Measurements from ENCODE around the gene KCNK15.
"Not testable (repeated sequence)": the region's sequence is repeated elsewhere in the genome, so short reads cannot be mapped to it uniquely, and the experiment has no call there.

Gene KCNK15

DNA sequence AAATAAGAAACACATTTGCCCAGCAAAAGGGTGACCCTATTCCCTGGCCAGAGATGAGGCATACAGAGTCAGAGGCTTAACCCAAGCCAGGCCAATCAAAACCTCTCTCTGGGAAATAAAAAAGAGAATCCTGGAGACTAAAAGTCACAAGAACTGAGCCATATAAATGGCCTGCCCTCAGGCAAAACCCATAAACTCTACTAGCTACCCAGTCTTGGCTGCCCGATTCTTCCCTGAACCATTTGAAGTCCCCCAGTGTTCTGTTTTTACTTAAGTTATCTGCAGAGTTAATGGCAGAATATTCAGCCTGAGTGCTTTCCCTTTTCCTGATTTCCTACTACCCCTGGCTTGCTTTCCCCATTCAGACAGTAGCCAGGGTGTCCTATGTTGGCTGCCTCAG is 13.9 kb downstream of the KCNK15 start:
- no peak for DNase-seq

DNA sequence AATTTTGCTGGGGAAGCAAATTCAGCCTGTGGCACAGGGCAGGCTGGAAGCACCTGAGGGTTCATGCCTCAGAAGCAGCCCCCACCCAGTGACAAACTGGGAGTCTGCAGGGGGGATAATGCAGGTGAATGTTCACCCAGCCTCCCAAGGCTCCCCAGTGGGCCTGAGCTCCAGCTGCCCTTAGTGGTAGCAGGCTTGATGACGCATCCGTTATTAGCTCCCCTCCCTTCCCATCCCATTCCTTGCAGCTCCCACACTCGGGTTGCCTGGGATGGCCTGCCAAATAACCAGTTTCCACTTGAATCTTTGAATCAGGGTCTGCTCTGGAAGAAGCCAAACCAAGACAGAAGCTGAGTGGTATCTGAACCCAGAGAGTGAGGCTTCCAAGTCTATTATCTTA is 15.8 kb downstream of the KCNK15 start:
- no peak for DNase-seq

DNA sequence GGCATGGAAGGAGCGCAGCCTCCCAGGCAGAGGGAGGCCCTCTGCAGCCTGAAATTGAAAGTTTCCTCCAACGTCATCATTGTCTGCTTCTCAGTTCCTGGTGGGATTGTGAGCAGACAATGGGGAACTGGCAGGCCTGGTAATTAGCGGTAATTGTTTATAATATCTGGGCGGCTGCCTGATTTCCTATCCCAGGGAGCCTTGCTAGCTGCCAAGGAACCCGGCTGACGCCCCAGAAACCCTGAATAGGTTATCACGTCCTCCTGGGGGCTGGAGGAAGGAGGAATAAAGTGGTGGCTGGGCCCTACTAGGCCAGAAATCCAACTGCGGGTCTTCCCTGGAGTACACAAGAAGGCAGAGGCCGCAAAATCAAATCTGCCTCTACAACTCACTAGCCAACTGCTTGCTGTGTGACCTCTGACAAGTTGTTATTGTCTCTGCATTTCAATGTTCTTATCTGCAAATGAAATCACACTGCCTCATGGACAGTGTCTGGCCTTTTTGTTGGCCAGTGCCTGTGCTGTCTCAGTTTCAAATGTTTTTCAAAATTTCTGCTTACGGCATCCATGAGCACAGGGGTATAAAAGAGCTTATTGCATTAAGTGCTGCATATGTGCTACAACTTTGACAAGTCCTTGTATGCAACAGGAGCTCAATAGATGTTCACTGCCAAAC is 16.9 kb downstream of the KCNK15 start:
- DNase-seq, result no peak

DNA sequence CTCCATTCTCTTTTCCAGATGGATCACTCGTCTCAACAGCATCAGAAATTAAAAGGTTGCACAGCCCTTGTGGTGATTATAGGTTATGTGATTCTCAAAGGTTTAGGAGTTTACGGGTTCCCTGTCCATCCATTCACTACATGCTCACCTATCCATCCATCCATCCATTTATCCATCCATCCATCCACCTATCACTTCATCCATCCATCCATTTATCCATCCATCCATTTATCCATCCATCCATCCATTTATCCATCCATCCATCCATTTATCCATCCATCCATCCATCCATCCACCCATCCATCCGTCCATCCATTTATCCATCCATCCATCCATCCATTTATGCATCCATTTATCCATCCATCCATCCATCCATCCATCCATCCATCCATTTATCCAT is 18.1 kb downstream of the KCNK15 start:
- DNase-seq, result not testable (repeated sequence)

DNA sequence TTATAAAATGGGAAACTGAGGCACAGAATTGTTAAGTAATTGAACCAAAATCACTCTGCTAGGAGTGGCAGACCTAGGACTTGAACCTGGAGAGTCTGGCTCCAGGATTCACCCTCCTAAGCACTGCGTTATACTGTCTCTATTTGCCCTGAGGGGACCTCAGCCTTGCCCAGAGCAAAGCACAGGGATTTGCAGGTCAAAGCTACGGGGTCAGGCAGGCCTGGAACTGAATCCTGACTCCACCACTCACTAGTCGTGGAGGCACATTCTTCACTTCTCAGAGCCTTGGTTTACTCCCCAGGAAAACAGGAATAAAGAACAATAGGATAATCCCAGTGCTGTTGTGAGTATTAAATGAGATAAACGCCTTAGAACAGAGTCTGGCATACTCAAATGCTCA is 19.4 kb downstream of the KCNK15 start:
- no peak for DNase-seq

DNA sequence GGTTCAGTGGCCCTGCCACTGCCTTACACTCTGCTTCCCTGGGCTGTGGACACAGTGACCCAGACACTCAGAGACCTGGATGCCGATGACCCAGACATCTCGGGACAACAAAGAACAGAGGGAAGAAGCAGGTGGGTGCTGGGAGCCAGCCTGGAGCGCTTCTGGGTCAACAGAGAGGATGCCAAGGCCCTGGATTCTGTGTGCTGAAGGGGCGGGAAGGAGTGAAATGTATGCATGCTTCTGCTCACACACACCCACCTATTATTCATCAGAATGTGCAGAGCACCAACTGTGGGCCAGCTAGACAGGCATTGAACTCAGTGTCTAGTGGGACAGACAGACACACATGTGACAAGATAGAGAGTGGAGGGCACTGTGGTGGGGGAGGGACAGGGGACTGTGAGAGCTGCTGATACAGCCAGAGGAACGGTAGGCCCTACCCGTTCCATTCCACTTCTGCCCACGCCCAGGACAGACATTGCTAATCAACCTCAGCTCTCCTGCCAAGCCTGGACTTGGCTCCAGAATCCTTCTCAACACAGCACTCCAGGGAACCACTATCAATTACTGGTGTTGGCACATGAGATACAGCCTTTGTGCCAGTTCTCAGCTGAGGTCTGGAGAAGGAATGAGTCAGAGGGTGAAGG is 20.2 kb downstream of the KCNK15 start:
- no peak for DNase-seq

DNA sequence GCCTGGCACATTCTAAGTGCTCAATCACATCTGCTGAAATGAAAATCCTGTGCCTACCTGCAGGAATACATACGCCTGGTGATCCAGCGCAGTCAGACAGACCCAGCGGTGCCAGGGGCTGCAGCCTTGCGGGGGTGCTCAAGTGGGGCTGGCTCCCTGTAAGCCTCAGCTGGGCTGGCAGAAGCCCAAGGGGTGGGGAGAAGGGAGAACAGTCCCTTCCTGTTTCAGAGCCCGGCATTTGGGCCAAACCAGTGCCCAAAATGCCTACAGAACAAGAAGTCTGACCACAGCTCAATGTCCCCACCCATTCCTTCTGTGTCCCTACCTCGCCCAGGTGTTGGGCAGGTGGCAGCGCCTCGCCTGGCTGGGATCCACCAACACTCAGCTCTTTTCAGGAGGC is 22.6 kb downstream of the KCNK15 start:
- DNase-seq, result no peak

DNA sequence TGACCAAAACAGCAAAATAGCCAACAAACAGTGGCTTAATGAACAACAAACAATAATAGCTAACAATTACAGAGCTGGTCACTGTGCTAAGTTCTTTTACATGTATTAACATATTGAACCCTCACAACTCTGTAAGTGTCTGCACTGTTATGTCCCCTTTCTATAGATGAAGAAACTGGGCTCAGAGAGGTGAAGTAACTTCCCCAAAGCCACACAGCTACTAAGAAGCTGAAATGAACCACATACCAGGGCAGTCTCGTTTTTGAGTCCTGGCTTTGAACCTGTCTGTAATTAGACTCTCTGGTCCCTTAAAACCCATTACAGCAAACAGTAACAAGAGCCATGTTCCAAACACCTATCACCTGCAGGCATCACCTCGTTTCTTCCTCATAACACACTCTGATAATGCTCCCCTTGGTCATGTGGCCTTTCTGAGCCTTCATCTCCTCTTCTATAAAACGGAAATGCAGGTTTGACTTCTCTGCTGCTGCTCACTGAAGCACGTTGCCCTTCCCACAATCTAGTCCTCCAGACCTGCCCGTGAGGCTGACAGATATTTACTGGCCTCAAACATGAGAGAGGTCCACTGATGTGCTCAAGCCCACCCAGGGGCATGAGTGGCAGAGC is 23.3 kb downstream of the KCNK15 start:
- no peak for DNase-seq

DNA sequence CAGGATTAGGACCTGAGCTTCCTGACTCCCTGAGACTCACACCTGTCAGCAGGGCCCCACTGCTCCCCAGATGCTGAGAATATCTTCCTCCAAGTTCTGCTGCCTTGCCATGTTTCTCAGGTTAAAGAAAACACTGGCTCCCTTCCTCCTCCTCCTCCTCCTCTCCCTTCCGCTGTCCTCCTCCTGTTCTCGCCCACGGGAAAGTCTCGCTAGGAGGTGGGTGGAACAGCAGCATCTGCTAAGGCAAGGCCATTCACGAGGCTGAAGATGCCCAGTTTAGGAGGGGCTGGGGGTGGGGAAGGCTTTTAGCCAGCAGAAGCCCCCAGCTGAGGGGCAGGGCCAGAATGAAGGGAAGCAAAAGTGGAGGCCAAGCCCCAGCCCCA is 23.8 kb downstream of the KCNK15 start:
- no peak for DNase-seq

DNA sequence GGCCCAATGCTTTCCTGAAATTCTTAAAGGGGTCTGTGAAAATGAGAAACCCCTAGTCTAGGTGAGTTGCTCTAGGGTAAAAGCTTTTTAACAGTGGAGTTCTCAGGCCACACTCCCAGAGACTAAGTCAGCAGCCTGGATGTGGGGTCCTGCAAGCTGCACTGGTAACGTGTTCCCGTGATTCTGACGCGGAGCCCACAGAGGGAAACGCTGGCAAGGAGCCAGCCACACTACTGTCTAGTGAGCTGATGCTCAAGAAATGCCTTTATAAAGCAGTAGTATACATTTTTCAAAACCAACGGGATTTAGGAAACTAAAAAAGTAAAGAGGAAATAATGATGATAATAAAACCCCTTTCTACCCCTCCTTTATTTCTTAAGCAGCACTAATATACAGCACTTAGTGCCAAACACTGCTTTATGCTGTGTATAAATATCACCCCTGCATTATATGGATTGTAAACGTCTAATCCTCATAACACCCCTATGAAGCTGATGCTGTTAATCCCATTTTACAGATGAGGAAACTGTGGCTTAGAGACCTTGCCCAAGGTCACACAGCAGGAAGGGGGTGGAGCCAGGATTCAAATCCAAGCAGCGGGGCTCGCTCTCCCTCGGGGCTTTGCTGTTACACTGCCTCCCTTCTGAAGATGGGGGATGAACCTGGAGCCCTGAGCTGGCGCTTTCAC is 25.0 kb downstream of the KCNK15 start:
- DNase-seq, result no peak

DNA sequence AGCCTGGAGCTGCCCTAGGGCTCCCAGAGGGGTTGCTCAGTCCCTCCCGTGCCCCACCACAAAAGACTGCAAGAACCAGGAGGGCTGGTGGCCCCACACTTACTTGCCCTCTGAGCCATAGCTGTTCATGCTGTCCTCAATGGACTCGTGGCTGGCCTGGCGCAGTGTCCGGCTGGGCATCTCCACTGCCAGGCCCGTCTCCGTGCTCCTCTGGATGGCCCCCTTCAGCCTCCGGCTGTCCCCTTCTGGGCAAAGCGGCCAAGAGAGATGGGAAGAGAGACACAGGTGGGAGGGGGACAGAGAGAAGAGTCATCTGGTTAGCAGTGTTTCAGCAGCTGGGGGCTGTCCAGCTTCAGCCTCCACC is 25.5 kb downstream of the KCNK15 start:
- DNase-seq, result no peak

DNA sequence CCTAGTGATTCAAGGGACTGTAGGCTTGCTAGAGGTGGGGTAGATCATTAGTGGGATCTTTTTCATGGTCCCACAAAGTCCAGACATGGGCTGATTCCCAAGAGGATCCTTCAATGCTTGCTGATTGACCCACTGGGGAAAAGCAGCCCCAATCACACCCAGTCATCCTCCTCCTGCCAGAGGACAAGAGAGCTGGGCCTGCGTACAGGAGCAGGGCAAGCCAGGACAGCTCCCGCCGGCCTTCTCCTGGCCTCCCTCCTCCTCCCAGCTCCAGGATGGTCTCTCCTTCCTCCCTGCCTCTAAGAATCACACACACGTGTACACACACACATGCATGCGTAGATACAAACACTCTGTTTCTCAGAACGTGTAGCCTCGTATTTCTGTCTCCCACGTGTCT is 27.0 kb downstream of the KCNK15 start:
- no peak for DNase-seq

DNA sequence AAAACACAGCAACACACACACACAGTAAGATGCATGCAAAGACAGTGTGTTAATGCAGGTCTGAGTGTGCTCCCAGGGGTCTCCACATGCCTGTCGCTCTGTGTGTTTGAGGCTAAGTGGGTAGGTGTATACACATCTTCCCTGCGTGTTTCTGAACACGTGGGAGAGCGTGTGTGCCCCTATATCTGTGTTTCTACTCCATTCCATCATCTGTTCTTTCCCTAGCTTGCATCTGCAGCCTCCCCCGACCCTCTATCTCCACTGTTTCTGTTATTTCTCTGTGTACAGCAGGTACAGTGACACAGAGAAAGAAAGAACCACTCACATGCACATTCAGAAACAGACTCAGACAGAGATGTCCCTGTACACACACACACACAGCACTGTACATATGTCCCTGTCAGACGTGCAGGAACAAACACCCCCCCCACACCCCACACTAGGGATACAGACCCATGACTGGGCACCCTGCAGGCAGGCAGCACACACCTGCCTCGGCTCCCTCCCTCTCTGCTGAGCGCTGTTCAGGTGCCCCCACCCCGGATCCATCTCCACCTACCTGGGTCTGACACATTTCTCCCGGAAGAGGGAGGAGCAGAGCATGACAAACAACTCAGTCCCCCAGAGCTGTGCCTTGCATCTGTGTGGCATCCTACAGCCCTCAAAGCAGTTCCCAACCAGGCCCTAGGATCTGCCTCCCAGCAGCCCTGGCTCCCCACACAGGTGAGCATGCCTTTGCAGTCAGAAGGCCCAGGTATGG is 27.6 kb downstream of the KCNK15 start:
- DNase-seq, result no peak

DNA sequence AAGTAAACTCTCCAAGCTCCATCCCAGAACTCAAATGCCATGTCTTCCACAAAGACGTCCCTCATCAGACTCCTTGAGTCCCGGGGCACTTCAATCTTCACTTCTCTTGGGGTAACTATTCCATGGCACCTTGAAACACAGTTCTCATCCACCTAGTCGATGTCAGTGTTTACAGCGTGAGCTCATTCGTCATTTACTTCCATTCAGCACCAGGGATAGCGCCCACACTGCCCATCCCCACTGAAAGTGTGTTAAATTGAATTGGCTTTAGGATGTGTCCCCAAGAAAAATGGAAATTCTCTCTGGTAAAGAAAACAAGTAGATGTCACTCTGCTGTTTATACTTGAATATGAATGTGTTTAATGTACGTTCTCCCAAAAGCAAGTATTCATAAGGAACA is 31.3 kb downstream of the KCNK15 start:
- DNase-seq, result no peak

DNA sequence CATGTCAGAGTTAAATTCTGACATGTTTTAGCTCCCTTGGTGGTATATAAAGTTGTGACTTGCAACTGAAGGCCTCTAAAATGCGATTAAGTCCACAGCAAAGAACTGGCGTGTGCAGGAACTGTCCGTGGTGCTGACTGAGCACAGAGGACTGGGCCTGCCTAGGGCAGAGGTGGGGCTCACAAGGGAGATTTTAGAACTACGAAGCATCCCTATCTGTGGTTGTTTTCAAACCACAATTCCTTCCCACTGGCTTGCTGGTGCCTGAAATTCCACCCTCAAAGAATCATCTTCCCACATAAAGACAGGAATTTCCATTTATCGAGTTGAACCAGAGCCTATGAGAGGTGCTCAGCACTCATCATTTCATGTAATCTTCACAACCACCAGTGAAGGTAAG is 34.6 kb downstream of the KCNK15 start:
- no peak for DNase-seq

DNA sequence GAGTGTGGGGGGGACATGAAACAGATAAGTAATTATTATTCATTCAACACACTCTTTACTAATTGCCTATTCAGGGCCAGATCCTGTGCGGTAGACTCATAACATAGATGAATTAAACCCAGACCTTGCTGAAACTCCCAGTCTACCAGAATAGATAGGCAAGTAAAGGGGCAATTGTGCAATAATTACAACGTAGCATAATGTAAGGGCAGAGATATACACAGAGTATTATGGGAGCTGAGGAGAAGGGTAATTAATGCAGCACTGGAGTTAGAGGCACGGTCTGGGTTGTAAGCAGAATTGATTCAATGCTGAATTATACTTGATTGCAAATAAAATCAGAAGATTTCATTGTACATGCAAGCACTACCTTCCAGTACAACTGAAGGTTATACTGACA is 35.5 kb downstream of the KCNK15 start:
- no peak for DNase-seq

DNA sequence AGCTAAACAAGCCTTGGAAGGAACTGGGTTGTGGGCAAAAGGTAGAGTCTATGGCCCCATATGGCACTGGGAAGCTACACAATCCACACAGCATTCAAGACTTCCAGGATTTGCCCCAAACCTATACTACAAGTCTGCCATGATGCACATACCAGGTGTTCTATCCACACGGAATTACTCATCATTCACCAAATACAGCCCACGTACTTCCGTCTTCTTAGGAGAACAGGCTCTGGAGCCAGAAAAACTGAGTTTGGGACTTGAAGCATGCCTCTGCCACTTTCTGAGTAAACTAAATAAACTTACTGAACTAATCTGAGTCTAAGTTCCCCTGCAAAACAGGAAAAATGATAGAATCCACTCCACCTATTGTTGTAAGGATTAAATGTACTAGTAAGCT is 36.1 kb downstream of the KCNK15 start:
- DNase-seq, result no peak

DNA sequence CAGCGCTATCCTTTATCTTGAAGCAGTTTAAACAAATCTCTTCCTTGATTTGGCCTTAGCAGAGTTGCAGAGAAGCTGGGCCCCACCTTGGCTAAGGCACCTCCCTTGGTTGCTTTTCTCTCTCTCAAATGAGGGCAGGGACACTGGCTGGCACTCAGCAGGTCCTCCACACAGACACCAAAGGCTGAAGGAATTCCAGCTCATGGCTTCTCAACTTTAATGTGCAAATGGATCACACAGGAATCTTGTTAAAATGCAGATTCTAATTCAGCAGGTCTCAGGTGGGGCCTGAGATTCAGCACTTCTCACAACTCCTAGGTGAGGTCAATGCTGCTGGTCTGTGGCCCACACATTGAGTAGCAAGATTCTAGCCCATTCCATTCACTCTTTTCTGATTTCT is 39.0 kb downstream of the KCNK15 start:
- DNase-seq, result no peak

DNA sequence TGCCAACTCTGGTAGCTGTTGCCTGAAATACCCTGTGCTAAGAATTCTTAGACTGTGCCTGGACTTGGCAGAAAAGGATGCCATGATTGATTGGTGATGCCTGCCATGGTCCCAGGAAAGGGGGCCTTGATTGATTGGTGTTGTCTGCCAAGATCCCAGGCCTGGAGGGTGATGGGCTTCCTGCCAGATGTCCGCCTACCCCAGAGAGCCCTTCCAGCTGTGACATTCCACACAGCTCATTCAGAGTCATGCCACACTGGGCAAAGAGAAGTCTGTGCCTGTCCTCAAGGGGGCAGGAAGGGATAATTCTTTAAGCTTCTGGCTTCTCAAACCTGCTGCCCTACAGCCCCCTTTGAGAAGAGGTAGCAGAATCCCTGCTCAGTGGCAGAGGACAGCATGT is 40.1 kb downstream of the KCNK15 start:
- DNase-seq, result no peak

DNA sequence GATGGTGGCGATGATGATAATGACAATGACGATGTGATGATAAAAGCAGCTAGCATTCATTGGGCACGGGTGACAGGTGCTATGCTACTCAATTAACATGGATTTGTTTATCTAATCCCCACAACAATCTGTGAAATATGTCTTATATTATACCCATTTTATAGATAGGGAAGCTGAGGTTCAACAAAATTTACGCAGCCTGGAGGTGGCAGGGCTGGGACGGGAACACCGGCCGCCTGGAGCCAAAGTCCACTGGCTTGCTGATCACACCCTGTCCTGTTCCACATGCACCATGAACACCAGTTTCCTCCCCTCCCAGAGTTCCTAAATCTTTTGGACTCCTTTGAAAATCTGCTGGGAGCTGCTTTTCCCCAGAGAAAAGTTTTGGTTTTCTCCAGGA is 41.6 kb downstream of the KCNK15 start:
- no peak for DNase-seq

DNA sequence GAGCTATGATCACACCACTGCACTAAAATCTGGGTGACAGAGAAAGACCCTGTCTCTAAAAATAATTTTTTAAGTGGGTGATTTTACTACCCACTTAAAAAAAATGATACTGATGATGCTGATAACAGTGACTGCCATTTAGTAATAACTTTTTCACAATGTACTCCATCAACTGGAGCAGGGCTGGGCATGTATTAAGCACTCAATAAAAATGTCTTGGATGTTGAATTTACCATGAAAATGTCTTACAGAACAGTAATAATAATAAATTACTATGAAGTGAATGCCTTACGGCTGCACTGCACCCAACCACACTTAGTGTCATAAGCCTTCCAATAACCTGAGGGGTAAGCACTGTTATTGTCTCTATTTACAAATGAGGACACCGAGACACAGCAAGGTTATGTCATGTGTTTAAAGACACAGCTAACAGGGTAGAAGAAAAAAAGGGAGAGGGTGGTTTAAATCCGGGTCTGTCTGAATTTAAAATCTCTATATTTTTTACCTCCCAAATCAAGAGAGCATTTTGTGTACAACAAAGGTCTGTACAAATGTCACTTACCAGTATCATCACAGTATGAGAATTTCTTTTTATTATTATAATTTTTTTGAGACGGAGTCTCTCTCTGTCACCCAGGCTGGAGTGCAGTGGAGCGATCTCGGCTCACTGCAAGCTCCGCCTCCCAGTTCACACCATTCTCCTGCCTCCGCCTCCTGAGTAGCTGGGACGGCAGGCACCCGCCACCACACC is 43.2 kb downstream of the KCNK15 start:
- no peak for DNase-seq

DNA sequence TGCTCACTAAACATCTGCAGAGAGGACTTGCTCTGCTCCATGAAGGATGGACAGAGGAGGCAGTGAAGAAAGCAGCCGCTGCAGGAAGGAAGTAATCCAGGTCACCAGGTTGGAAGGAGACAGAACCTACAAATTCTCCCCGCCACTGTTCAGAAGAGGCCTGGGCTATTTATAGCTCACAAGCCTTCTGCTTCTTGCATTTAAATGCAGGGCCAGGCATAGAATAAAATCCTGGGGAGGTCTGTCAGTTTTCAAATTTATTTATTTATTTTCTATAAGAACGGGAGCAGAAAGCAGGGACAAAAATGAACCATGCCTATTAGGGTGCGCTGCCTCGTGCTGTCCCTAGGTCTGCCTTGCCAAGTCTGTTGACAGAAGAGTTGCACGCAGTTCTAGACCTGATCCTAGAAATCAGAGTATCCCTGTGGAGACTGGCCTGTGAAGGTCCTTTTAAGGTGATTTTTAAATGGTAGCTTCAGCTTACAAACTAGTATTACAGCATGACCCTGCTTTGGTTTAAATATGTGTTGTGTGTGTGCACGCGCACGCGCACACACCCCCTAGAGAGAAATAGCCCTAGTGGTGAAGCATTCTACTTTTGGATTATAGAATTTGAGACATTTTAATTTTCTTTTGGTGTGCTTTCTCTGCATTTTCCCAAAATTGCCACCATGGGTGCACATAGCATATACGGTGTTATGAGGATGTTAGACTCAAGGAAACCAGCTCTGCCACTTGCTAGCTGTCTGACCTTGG is 45.2 kb downstream of the KCNK15 start:
- no peak for DNase-seq
